NCI-H1417 (cell line): ENCODE measurements around the gene IFNGR1.
A peak's percentile ranks its signal among the peaks of the same experiment; 100 is the strongest.
"Not testable (repeated sequence)": the region's sequence is repeated elsewhere in the genome, so short reads cannot be mapped to it uniquely, and the experiment has no call there.

Experiments used
- DNase-seq, 3 experiments: peaks; one replicate each; lab custom pipeline; 2025; lab: John Stamatoyannopoulos, UW

IFNGR1 gene

GRCh38 chr6:137236581-137237355, 17.6 kb upstream of the IFNGR1 start:
- DNase-seq: no peak

GRCh38 chr6:137235686-137236085, 16.5 kb upstream of the IFNGR1 start:
- DNase-seq: no peak

GRCh38 chr6:137233911-137234863, 15.0 kb upstream of the IFNGR1 start:
- DNase-seq: no peak

GRCh38 chr6:137231895-137232294, 12.7 kb upstream of the IFNGR1 start:
- no peak for DNase-seq

GRCh38 chr6:137230956-137231555, 11.9 kb upstream of the IFNGR1 start:
- DNase-seq: no peak

GRCh38 chr6:137230547-137230946, 11.4 kb upstream of the IFNGR1 start:
- no peak for DNase-seq

- no peak for DNase-seq
These were observed 10.0 kb upstream of the IFNGR1 start for GRCh38 chr6:137229075-137229759.

- DNase-seq: no peak
These were observed 8.7 kb upstream of the IFNGR1 start for GRCh38 chr6:137227871-137228302.

- DNase-seq: no peak
These were observed 7.5 kb upstream of the IFNGR1 start for GRCh38 chr6:137226697-137227096.

GRCh38 chr6:137224799-137225198, 5.6 kb upstream of the IFNGR1 start:
- DNase-seq: no peak

GRCh38 chr6:137223370-137224131, 4.4 kb upstream of the IFNGR1 start:
- DNase-seq: no peak

GRCh38 chr6:137222381-137222780, 3.2 kb upstream of the IFNGR1 start:
- no peak for DNase-seq

- DNase-seq: no peak
These were observed 573 bp upstream of the IFNGR1 start for GRCh38 chr6:137219664-137220252.

GRCh38 chr6:137218473-137218916, 690 bp downstream of the IFNGR1 start:
- peak; percentile 17 to 81 (median 69) for DNase-seq

- peak; percentile 30 to 70 (median 35) for DNase-seq
These were observed 1.2 kb downstream of the IFNGR1 start for GRCh38 chr6:137217801-137218472.

GRCh38 chr6:137216875-137217553, 2.2 kb downstream of the IFNGR1 start:
- peak in 2 of 3 experiments; percentile 33 to 64 for DNase-seq

GRCh38 chr6:137216106-137216505, 3.1 kb downstream of the IFNGR1 start:
- no peak for DNase-seq

- DNase-seq: not testable (repeated sequence)
These were observed 3.6 kb downstream of the IFNGR1 start for GRCh38 chr6:137215630-137216029.

GRCh38 chr6:137214931-137215330, 4.3 kb downstream of the IFNGR1 start:
- DNase-seq: no peak
